GM20431 (cell line): ENCODE results near the gene TPM4.
"Not testable (repeated sequence)": the region's sequence is repeated elsewhere in the genome, so short reads cannot be mapped to it uniquely, and the experiment has no call there.

Source experiments
- in situ Hi-C: fragments of 300-500 bp; cut with MseI, MboI; formaldehyde crosslinking; loops from one replicate; pipeline ENCODE4 v1.15.0; 2020; ENCODE audit warnings: low sequenced_read_pairs; ENCODE audit not compliant: unreplicated experiment

Gene TPM4

DNA sequence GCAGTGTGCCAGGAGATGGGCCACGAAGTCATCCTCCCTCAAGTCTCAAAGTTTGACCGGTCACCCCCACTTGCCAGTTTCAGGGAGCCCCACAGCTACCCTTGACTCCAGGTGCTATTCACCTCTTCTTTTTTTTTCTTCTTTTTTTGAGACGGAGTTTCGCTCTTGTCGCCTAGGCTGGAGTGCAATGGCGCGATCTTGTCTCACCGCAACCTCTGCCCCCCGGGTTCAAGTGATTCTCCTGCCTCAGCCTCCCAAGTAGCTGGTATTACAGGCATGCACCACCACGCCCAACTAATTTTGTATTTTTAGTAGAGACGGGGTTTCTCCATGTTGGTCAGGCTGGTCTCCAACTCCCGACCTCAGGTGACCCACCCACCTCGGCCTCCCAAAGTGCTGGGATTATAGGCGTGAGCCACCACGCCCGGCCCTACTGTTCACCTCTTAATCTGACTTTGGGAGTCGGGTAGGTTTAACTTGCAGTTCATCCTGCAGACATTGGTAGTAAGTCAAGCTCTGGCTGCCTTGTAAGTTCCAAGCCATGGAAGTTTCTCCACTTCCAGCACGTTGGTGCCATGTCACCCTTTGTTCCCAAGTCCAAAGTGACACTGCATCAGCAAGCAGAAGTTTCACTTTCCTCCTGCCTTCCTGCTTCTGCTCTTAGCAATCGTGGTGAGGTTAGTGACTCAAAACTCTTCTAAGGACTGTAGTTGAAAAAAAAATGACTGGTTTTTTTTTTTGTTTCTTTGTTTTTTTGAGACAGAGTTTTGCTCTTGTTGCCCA is 43.0 kb downstream of the TPM4 start:
- in situ Hi-C loops = not testable (repeated sequence)

DNA sequence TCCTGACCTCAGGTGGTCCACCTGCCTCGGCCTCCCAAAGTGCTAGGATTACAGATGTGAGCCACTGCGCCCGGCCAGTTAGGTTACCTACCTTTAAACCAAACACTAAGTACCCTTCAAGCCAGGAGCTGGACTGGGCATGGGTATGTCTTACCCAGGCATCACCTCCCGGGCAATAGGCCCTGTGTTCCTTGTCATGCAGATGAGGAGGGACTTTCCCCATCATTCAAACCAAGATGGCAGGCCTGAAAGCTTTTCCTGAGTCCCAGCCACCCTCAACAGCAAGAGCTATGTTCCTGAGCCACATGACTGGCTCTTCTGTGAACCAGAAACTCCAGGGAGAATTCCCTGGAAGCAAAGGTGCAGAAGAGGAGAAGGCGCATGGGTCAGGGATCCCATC is 44.8 kb downstream of the TPM4 start:
- in situ Hi-C loops = no loop called here

DNA sequence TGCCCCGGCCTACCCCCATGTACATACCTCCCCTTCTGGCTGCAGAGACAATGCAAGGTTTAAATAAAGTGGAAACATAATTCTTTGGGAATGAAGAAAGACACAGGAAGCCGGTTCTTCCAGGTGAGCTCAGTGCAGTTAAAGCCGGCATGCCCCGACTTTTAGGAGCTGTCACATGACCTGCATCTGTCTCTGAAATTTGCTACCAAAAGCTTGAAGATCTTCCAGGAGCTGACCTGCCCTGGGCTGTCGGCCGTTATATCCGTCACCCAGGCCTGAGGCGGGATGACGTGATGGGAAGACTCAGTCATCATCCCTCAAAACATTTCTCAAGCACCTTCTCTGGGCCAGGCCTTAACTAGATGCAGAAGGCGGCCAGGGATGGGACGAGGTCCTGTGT is 45.7 kb downstream of the TPM4 start:
- in situ Hi-C loops = no loop called here

DNA sequence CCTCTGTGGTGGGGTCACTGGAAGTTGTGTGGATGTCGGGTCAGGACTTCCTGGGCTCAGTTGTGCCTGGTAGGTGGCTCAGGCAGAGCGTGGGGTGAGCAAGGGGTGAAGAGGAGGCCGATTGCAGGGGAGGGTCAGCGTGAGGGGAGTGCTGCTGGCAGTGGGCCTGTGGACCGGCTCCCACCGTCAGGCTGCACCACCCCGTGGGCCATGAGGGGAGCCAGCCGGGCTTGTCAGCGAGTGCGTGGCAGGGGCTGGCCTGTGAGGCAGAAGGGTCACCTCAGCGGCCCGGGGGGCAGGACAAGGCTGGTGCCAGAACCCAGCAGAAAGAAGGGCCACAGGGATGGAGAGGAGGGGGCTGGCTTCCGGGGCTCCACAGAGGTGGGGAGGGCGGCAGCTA is 48.7 kb downstream of the TPM4 start:
- in situ Hi-C loops = no loop called here

- in situ Hi-C loops = no loop called here
Measured at GRCh38 chr19:16125737-16126495, 49.6 kb downstream of the TPM4 start.

GRCh38 chr19:16127080-16127479 is 50.8 kb downstream of the TPM4 start:
- in situ Hi-C loops = no loop called here

DNA sequence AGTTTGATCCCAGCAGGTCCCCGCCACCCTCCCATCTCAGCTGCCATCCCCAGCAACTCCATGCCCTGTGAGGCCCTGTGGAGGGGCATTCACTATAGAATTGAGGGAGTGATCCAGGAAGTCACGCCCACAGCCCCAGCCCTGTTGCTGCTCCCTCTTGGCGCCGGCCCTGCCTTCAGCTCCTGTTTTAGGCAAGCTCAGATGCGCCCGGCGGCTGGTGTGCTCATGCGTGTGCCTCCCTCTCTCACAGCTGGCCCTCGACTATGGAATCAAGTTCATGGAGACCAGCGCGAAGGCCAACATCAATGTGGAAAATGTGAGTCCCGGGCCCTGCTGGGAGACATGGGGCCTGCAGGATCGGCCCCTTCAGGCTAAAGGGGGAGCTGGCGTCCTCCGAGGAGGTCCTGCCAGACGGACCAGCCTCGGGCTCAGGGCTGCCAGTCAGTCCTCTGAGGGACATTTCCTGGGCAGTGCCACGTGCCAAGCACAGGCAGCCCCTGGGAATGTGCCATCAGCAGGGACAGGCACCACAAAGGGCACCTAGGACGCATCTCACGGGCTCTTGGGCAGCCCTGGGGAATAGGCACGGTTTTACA is 51.6 kb downstream of the TPM4 start:
- in situ Hi-C loops = no loop called here

- in situ Hi-C loops = no loop called here
Measured at GRCh38 chr19:16131648-16132047, 55.4 kb downstream of the TPM4 start.

GRCh38 chr19:16133818-16134217 is 57.5 kb downstream of the TPM4 start:
- in situ Hi-C loops = no loop called here

DNA sequence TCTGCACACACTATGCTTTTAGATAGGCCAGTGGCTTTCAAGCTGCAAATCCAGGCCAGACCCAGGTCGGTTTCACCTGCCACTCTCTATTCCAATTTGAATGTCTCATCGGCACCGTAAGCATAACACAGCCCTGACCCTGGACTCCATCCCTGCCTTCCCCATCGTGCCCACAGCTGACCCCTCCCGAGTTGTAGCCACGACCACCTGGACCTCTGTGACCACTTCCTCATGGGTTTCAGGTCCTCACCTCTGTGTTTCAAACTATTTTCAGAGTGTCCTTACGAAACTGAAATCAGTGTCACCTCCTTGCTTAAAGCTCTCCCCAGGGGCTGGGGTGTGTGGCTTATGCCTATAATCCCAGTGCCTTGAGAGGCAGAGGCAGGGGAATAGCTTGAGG is 58.2 kb downstream of the TPM4 start:
- in situ Hi-C loops = no loop called here

DNA sequence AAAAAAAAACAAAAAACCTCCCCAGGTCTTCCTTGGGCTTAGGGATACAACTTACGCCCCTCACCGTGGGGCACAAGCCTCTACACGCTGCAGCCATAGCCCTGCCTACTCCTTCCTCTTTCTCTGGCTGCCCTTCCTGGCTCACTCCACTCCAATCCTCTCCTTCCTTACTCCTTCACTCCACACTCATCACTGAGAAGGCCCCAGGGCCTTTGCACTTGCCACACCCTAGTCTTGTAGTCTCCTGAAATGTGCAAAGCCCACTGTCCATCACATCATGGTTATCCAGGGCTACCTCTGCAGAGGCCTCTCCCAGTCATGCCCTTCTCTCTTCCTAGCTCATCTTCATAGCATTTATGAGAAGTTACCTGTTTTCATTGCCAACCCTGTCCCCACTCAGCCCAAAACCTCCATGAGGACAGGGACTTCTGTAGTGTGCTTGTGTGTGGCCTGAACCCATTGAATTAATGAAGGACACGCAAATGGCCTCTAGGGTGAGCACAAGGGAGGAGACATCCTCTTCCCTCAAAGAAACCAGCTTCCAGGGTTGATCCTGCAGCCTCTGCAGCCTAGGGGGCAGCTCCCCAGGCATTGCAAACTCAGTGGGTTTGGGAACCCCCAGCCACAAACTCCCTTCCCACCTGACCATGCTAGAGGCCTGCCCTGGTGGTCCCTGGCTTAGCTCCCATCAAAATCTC is 59.3 kb downstream of the TPM4 start:
- in situ Hi-C loops = no loop called here

GRCh38 chr19:16136185-16136999 is 60.1 kb downstream of the TPM4 start:
- in situ Hi-C loops = no loop called here

- in situ Hi-C loops = no loop called here
Measured at GRCh38 chr19:16139752-16140151, 63.5 kb downstream of the TPM4 start.

GRCh38 chr19:16141043-16141442 is 64.7 kb downstream of the TPM4 start:
- in situ Hi-C loops = no loop called here

- in situ Hi-C loops = no loop called here
Measured at GRCh38 chr19:16142032-16142580, 65.8 kb downstream of the TPM4 start.

GRCh38 chr19:16143399-16144215 is 67.3 kb downstream of the TPM4 start, which contains the start of gene HSH2D:
HSH2D (plus strand) TSS chr19:16143685; CDS start chr19:16148751, 5,066 bp downstream.
- in situ Hi-C loops = no loop called here

DNA sequence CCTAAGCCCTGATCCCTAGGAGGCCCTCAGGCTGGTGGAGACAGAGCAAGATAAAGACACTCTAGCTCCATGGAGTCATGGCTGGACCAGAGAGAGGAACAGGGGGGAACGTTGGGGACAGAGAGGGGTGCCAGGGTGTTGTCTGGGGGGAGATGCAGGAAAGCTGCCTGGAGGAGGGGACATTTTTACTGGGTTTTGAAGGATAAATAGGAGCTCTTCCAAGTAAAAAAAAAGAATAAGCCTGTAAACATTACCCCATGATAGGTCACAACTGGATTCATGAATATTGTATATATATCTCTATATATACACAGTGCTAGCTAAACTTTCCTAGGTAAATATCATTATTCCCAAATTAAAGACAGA is 67.9 kb downstream of the TPM4 start:
- in situ Hi-C loops = no loop called here

GRCh38 chr19:16146112-16146511 is 69.8 kb downstream of the TPM4 start:
- in situ Hi-C loops = no loop called here
